NCI-H82 treated with DMSO at 0.1 percent for 48 hours (cell line): Measurements from ENCODE around the gene TTC9.

Source experiments
- DNase-seq: peaks from one replicate; lab custom pipeline; 2025; ENCODE audit not compliant: unreplicated experiment; lab: John Stamatoyannopoulos, UW

The TTC9 gene

GRCh38 chr14:70643967-70644366 lies 2.3 kb downstream of the TTC9 start:
- DNase-seq, result no peak

- DNase-seq, result no peak
These were observed 4.2 kb downstream of the TTC9 start for GRCh38 chr14:70645892-70646291.

- no peak for DNase-seq
These were observed 5.0 kb downstream of the TTC9 start for GRCh38 chr14:70646705-70647104.

- DNase-seq, result no peak
These were observed 6.6 kb downstream of the TTC9 start for GRCh38 chr14:70648346-70648745.

- DNase-seq, result no peak
These were observed 8.1 kb downstream of the TTC9 start for GRCh38 chr14:70649803-70650202.

GRCh38 chr14:70651522-70651921 lies 9.8 kb downstream of the TTC9 start:
- DNase-seq, result no peak

- DNase-seq, result no peak
These were observed 11.2 kb downstream of the TTC9 start for GRCh38 chr14:70652871-70653270.

GRCh38 chr14:70653662-70654061 lies 11.9 kb downstream of the TTC9 start:
- no peak for DNase-seq

GRCh38 chr14:70654632-70655031 lies 12.9 kb downstream of the TTC9 start:
- DNase-seq, result no peak

GRCh38 chr14:70655110-70655826 lies 13.6 kb downstream of the TTC9 start:
- no peak for DNase-seq

- no peak for DNase-seq
These were observed 17.2 kb downstream of the TTC9 start for GRCh38 chr14:70658899-70659298.

GRCh38 chr14:70660967-70661893 lies 19.5 kb downstream of the TTC9 start:
- DNase-seq, result no peak

- no peak for DNase-seq
These were observed 20.4 kb downstream of the TTC9 start for GRCh38 chr14:70662080-70662479.

- DNase-seq, result no peak
These were observed 21.1 kb downstream of the TTC9 start for GRCh38 chr14:70662816-70663215.

GRCh38 chr14:70663707-70664179 lies 22.0 kb downstream of the TTC9 start:
- no peak for DNase-seq

- DNase-seq, result no peak
These were observed 23.2 kb downstream of the TTC9 start for GRCh38 chr14:70664698-70665447.

GRCh38 chr14:70665448-70666360 lies 24.0 kb downstream of the TTC9 start:
- DNase-seq, result no peak

- no peak for DNase-seq
These were observed 24.6 kb downstream of the TTC9 start for GRCh38 chr14:70666361-70666686.

GRCh38 chr14:70670992-70671651 lies 29.4 kb downstream of the TTC9 start:
- no peak for DNase-seq
